Upper lobe of left lung (tissue), 6 donors: ENCODE data around the gene PRRC2C. TPM values are rescaled to one million over a fixed set of nuclear protein-coding genes. Genes with fewer than 3 reads are reported as not detected.
"Not testable (repeated sequence)": the region's sequence is repeated elsewhere in the genome, so short reads cannot be mapped to it uniquely, and the experiment has no call there.

Source experiments
- ATAC-seq, 2 donors: fragments of 200-7000 bp; cut with Tn5 transposase; one replicate each; pipeline ENCODE4 v1.9.1; 2022; ENCODE audit warnings: mild to moderate bottlenecking in 2 of 2, moderate library complexity in 2 of 2; ENCODE audit not compliant: low FRiP score in 2 of 2
- DNase-seq, 2 donors: peaks; one replicate each; pipeline ENCODE4 v3.0.0-alpha.2; 2019 to 2020
- H3K27ac ChIP-seq, 4 donors: fragments of 200-600 bp; sonication (generic); one replicate each; pipeline ENCODE4 v1.5.1; 2016 to 2019
- H3K27me3 ChIP-seq, 4 donors: fragments of 200-600 bp; sonication (generic); one replicate each; pipeline ENCODE4 v1.5.1; 2017 to 2019
- H3K36me3 ChIP-seq, 4 donors: fragments of 200-600 bp; sonication (generic); one replicate each; pipeline ENCODE4 v1.5.1; 2016 to 2019
- H3K4me1 ChIP-seq, 4 donors: fragments of 200-600 bp; sonication (generic); one replicate each; pipeline ENCODE4 v1.5.1; 2018 to 2019
- H3K4me3 ChIP-seq, 4 donors: fragments of 200-600 bp; sonication (generic); one replicate each; pipeline ENCODE4 v1.5.1; 2017 to 2019; ENCODE audit warnings: mild to moderate bottlenecking in 2 of 4, moderate library complexity in 1 of 4
- H3K9me3 ChIP-seq, 4 donors: fragments of 200-600 bp; sonication (generic); one replicate each; pipeline ENCODE4 v1.5.1; 2018 to 2019
- EP300 ChIP-seq, 4 donors: sonication (generic); formaldehyde crosslinking; IDR thresholded peaks; one replicate each; pipeline ENCODE4 v1.5.1; 2017; ENCODE audit warnings: antibody characterized with exemption in 4 of 4, control low read depth in 2 of 4
- POLR2A ChIP-seq, 4 donors: fragments of 450-650 bp; IDR thresholded peaks; one replicate each; pipeline ENCODE4 v1.5.1; 2016 to 2017; ENCODE audit warnings: antibody characterized with exemption in 4 of 4, mild to moderate bottlenecking in 2 of 4
- POLR2AphosphoS5 ChIP-seq, 2 donors: sonication (generic); formaldehyde crosslinking; IDR thresholded peaks; one replicate each; pipeline ENCODE4 v1.5.1; 2017; ENCODE audit warnings: antibody characterized with exemption in 2 of 2
- WGBS, 2 donors: methylation state at CpG; one replicate each; pipeline ENCODE4 v1.1.5; 2017 to 2018; 5-methylcytosine and 5-hydroxymethylcytosine counted together
- total RNA-seq, 6 donors: library from RNA; depleted of rRNA in 4 of 6; stranded (reverse); fragments of >200 nt in 4 of 6; gene quantifications; one replicate each; pipeline versions ENCODE4 v1.1.0 to v1.2.1, GENCODE V29; 2016 to 2021
- TF ChIP-seq, protein P1 (sequence below), 6 experiments: fragments of 450-650 bp in 4 of 6; fragments of 200-600 bp in 2 of 6; sonication (generic) in 2 of 6; IDR thresholded peaks; one replicate each; pipeline ENCODE4 v1.5.1; 2016 to 2019; ENCODE audit warnings: antibody characterized with exemption in 6 of 6
- donor health status: DM: no; HTN: no; CAD: no; lungs with moderate emphysema.
- donor health status: DM: no; HTN: yes; CAD: no; lungs with severe emphysema.

Gene PRRC2C
- total RNA-seq, 6 donors from 2014 or later, result 92.8 to 131 (median 112) TPM

DNA sequence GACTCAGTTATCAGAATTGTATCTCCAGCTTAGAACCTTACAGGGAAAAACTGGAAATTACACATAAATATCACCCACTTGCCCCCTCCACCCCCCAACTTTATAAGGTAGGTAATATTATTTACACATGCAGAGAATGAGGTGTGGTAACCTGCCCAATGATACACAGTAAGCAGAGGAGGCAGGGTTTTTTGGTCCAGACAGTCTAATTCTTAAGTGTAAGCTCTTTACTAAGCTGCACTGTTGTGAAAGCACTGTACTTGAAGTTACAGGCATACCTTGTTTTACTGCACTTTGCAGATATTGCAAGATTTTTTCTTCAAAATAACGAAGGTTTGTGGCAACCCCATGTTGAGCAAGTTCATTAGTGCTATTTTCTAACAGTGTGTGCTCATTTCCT lies 111.9 kb downstream of the PRRC2C start:
- 44 to 45% methylated on average over 1 of the region's 1 CpG for WGBS, 2 donors
- TF ChIP-seq POLR2A (IDR thresholded peaks at IDR 0.05) (no peak), EP300 (IDR thresholded peaks at IDR 0.05) (no peak), POLR2AphosphoS5 (IDR thresholded peaks at IDR 0.05) (no peak)
- TF ChIP-seq, protein P1, sequence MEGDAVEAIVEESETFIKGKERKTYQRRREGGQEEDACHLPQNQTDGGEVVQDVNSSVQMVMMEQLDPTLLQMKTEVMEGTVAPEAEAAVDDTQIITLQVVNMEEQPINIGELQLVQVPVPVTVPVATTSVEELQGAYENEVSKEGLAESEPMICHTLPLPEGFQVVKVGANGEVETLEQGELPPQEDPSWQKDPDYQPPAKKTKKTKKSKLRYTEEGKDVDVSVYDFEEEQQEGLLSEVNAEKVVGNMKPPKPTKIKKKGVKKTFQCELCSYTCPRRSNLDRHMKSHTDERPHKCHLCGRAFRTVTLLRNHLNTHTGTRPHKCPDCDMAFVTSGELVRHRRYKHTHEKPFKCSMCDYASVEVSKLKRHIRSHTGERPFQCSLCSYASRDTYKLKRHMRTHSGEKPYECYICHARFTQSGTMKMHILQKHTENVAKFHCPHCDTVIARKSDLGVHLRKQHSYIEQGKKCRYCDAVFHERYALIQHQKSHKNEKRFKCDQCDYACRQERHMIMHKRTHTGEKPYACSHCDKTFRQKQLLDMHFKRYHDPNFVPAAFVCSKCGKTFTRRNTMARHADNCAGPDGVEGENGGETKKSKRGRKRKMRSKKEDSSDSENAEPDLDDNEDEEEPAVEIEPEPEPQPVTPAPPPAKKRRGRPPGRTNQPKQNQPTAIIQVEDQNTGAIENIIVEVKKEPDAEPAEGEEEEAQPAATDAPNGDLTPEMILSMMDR (IDR thresholded peaks at IDR 0.05), result no peak

DNA sequence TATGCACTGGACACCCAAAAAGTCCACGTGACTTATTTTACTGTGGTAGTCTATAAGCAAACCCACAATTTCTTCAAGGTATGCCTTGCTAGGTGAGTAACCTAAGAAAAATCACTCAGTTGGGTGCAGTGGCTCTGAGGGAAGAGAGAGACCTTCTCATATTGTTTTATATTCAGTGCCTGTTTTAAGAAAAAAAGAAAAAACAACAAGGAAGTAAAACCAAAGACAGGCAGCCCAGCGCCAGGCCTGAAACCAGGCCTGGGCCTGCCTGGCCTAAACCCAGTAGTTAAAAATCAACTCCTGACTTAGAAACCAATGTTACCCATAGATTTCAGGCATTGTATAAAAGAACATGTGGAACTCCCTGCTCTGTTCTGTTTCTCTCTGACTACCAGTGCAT lies 115.0 kb downstream of the PRRC2C start:
- H3K36me3 ChIP-seq, DNase-seq, H3K4me1 ChIP-seq, H3K9me3 ChIP-seq, H3K27ac ChIP-seq, ATAC-seq, H3K4me3 ChIP-seq, H3K27me3 ChIP-seq: not testable (repeated sequence)
- WGBS, 2 donors, result 84 to 94% methylated on average over 2 of the region's 2 CpGs

More for the DNA sequence above, 111.9 kb downstream of the PRRC2C start:
- Histone ChIP-seq H3K27me3 (no peaks in the 10 kb centered on the region), H3K27ac (no peak overlapping the region), H3K4me1 (peaks cover 0 to 4% (median 0%) of the 10 kb centered on the region in 4 donors), H3K4me3 (no peak overlapping the region), H3K9me3 (no peaks in the 10 kb centered on the region), H3K36me3 (peaks cover 0 to 25% (median 13%) of the 10 kb centered on the region in 4 donors)
- ATAC-seq, result no peak
- DNase-seq, result no peak

DNA sequence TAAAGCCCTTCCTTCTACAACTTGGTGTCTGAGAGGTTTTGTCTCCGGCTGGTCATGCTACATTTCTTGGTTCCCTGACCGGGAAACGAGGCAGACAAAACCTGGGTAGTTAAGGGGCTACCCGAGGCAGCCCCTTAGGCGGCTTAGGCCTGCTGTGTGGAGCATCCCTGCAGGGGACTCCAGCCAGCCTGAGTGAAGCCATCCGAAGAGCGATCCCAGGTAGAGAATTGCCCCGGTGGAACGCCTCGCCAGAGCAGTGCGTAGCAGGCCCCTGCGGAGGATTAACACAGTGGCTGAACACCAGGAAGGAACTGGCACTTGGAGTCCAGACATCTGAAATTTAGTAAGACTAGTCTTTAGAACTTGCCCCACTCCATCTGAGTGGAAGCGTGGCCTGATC lies 115.5 kb downstream of the PRRC2C start:
- no peaks in the 10 kb centered on the region for H3K27me3 ChIP-seq
- ATAC-seq (no peak), DNase-seq (peak in 1 of 2 donors; percentile 30)
- peaks cover 0 to 3% (median 0%) of the 10 kb centered on the region in 4 donors for H3K4me1 ChIP-seq
- no peak overlapping the region for H3K27ac ChIP-seq
- TF ChIP-seq EP300 (IDR thresholded peaks at IDR 0.05) (no peak), POLR2AphosphoS5 (IDR thresholded peaks at IDR 0.05) (no peak), POLR2A (IDR thresholded peaks at IDR 0.05) (no peak)
- TF ChIP-seq, protein P1 (IDR thresholded peaks at IDR 0.05), result no peak
- H3K9me3 ChIP-seq, result no peaks in the 10 kb centered on the region
- no peak overlapping the region for H3K4me3 ChIP-seq
- WGBS, 2 donors, result 91 to 100% methylated on average over 2 to 13 of the region's 13 CpGs
- no peaks in the 10 kb centered on the region for H3K36me3 ChIP-seq

DNA sequence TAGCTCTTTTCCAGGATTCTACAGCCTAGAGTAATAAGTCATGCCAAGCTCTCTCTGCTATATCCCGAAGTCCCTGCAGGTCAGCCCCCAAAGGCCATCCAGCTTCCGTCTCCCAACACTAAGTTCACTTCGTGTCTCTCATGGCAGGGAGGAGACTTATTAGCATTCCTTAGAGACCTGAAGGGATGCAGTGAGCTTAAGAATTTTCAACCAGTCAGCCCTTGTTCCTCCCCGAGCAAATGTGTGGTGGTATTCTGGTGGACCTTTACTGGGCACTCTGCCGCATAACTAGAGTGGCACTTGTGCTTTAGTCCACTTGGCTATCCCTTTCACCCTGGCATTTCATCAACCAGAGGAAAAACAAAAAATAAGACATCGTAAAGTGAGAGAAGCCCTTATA lies 117.7 kb downstream of the PRRC2C start:
- H3K4me1 ChIP-seq, ATAC-seq, H3K27me3 ChIP-seq, H3K9me3 ChIP-seq, H3K36me3 ChIP-seq, H3K27ac ChIP-seq, DNase-seq, H3K4me3 ChIP-seq: not testable (repeated sequence)
- 73 to 79% methylated on average over 6 of the region's 6 CpGs for WGBS, 2 donors

DNA sequence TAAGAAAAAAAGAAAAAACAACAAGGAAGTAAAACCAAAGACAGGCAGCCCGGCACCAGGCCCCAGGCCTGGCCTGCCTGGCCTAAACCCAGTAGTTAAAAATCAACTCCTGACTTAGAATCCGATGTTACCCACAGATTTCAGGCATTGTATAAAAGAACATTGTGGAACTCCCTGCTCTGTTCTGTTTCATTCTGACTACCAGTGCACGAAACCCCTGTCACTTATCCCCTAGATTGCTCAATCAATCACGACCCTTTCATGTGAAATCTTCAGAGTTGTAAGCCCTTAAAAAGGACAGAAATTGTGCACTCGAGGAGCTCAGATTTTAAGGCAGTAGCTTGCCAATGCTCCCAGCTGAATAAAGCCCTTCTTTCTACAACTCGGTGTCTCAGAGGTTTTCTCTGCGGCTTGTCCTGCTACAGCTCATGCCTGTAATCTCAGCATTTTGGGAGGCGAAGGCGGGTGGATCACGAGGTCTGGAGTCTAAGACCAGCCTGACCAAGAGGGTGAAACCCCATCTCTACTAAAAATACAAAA lies 121.1 kb downstream of the PRRC2C start:
- no peaks in the 10 kb centered on the region for H3K27me3 ChIP-seq
- TF ChIP-seq POLR2AphosphoS5 (IDR thresholded peaks at IDR 0.05) (no peak), EP300 (IDR thresholded peaks at IDR 0.05) (no peak), POLR2A (IDR thresholded peaks at IDR 0.05) (no peak)
- TF ChIP-seq, protein P1 (IDR thresholded peaks at IDR 0.05), result no peak
- no peaks in the 10 kb centered on the region for H3K36me3 ChIP-seq
- 72 to 77% methylated on average over 10 of the region's 10 CpGs for WGBS, 2 donors
- H3K27ac ChIP-seq, result no peak overlapping the region
- H3K4me1 ChIP-seq, result no peaks in the 10 kb centered on the region
- H3K4me3 ChIP-seq, result no peak overlapping the region
- no peaks in the 10 kb centered on the region for H3K9me3 ChIP-seq
- peak in 1 of 2 donors; percentile 11 for DNase-seq
- ATAC-seq, result no peak

DNA sequence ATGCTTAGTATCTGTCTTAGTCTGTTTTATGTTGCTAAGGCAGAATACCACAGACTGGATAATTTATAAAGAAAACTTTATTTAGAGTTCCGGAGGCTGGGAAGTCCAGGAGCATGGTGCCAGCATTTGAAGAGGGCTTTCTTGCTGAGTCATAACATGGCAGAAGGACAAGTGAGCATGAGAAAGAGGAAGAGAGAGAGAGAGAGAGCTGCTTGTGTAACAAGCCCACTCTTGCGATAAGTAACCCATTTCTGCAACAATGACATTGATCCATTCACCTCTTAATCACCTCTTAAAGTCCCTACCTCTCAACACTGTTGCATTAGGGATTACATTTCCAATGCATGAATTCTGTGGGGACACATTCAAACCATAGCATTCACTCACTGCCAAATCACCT lies 125.1 kb downstream of the PRRC2C start:
- no peaks in the 10 kb centered on the region for H3K4me1 ChIP-seq

More for the DNA sequence above, 125.1 kb downstream of the PRRC2C start:
- Histone ChIP-seq H3K4me3 (no peak overlapping the region), H3K27me3 (no peaks in the 10 kb centered on the region), H3K9me3 (no peaks in the 10 kb centered on the region), H3K27ac (no peak overlapping the region), H3K36me3 (no peaks in the 10 kb centered on the region)
- DNase-seq (no peak), ATAC-seq (no peak)
- 52 to 75% methylated on average over 2 of the region's 2 CpGs for WGBS, 2 donors
- TF ChIP-seq, protein P1 (IDR thresholded peaks at IDR 0.05), result no peak
- TF ChIP-seq POLR2A (IDR thresholded peaks at IDR 0.05) (no peak), POLR2AphosphoS5 (IDR thresholded peaks at IDR 0.05) (no peak), EP300 (IDR thresholded peaks at IDR 0.05) (no peak)
